Epidermal melanocyte (primary cell): ENCODE data around the gene CETP.

ENCODE experiments used
- DNase-seq: peaks from one replicate; pipeline ENCODE4 v3.0.0; 2011; ENCODE audit warnings: low spot score; ENCODE audit not compliant: insufficient read length

The CETP gene

GRCh38 chr16:57019746-57020145 lies 58.0 kb downstream of the CETP start:
- no peak for DNase-seq

- no peak for DNase-seq
Measured at GRCh38 chr16:57020651-57021050, 58.9 kb downstream of the CETP start.

GRCh38 chr16:57021757-57022156 lies 60.0 kb downstream of the CETP start:
- DNase-seq, result no peak

- no peak for DNase-seq
Measured at GRCh38 chr16:57022445-57022844, 60.7 kb downstream of the CETP start.

GRCh38 chr16:57023541-57024249 lies 61.9 kb downstream of the CETP start:
- DNase-seq, result no peak

GRCh38 chr16:57024894-57025680 lies 63.3 kb downstream of the CETP start:
- no peak for DNase-seq

GRCh38 chr16:57025941-57026777 lies 64.4 kb downstream of the CETP start:
- no peak for DNase-seq

GRCh38 chr16:57026778-57027062 lies 65.0 kb downstream of the CETP start:
- no peak for DNase-seq

GRCh38 chr16:57027067-57027466 lies 65.3 kb downstream of the CETP start:
- no peak for DNase-seq

- no peak for DNase-seq
Measured at GRCh38 chr16:57028086-57028485, 66.3 kb downstream of the CETP start.

- no peak for DNase-seq
Measured at GRCh38 chr16:57029161-57030160, 67.7 kb downstream of the CETP start.

GRCh38 chr16:57030346-57030902 lies 68.7 kb downstream of the CETP start:
- no peak for DNase-seq

- no peak for DNase-seq
Measured at GRCh38 chr16:57031156-57031555, 69.4 kb downstream of the CETP start.

- no peak for DNase-seq
Measured at GRCh38 chr16:57032346-57032745, 70.6 kb downstream of the CETP start.

GRCh38 chr16:57032931-57033330 lies 71.2 kb downstream of the CETP start:
- DNase-seq, result no peak
